CD4-positive, alpha-beta T cell (primary cell): ENCODE data around the gene PCDHGB7. TPM values are rescaled to one million over a fixed set of nuclear protein-coding genes. Genes with fewer than 3 reads are reported as not detected.

ENCODE experiments used
- ATAC-seq: fragments of 200-7000 bp; cut with Tn5 transposase; one replicate; pipeline ENCODE4 v1.10.0; 2022; ENCODE audit warnings: mild to moderate bottlenecking; ENCODE audit not compliant: poor library complexity
- CTCF ChIA-PET: fragments of 350-600 bp; sonication (Branson Sonifier 250); formaldehyde crosslinking; loops from one replicate; lab custom pipeline; 2021; ENCODE audit warnings: antibody characterized with exemption, inconsistent platforms; lab: Charles Lee
- POLR2A ChIA-PET: fragments of 350-600 bp; sonication (Branson Sonifier 250); formaldehyde crosslinking; loops from one replicate; lab custom pipeline; 2021; ENCODE audit warnings: antibody characterized with exemption, inconsistent platforms; lab: Charles Lee
- DNase-seq, 14 experiments: peaks; one replicate each; pipeline ENCODE4 v3.0.0-alpha.2; 2013 to 2020; ENCODE audit warnings: mixed read lengths in 2 of 14
- H3K27ac ChIP-seq, 2 donors: one replicate each; pipeline versions ENCODE4 v1.5.1 to v1.7.0; 2013; ENCODE audit warnings: low read length in 2 of 2, low read depth in 1 of 2, mild to moderate bottlenecking in 1 of 2
- H3K27me3 ChIP-seq, 2 experiments: 1 replicate in 1 of 2; 2 replicates in 1 of 2; pipeline versions ENCODE4 v1.6.1 to v1.7.0; 2013; ENCODE audit warnings: low read length in 2 of 2, control low read depth in 1 of 2, mild to moderate bottlenecking in 1 of 2, moderate library complexity in 1 of 2; ENCODE audit not compliant: insufficient read depth in 2 of 2, control insufficient read depth in 1 of 2
- H3K36me3 ChIP-seq: one replicate; pipeline ENCODE4 v1.6.1; 2013; ENCODE audit warnings: low read length, control low read depth; ENCODE audit not compliant: insufficient read depth
- H3K4me1 ChIP-seq: one replicate; pipeline ENCODE4 v1.6.1; 2013; ENCODE audit warnings: low read length, control low read depth; ENCODE audit not compliant: insufficient read depth
- H3K4me3 ChIP-seq: one replicate; pipeline ENCODE4 v1.5.1; 2013; ENCODE audit warnings: mild to moderate bottlenecking, low read length, moderate library complexity
- H3K9me3 ChIP-seq, 2 experiments: 1 replicate in 1 of 2; 2 replicates in 1 of 2; pipeline versions ENCODE4 v1.6.1 to v1.7.0; 2013; ENCODE audit warnings: low read length in 2 of 2, mild to moderate bottlenecking in 2 of 2, control low read depth in 1 of 2, moderate library complexity in 1 of 2; ENCODE audit not compliant: control insufficient read depth in 1 of 2, insufficient read depth in 1 of 2
- H3K27ac Mint-ChIP-seq: one replicate; pipeline ENCODE4 v1.8.0; 2020; ENCODE audit warnings: mixed read lengths
- H3K27me3 Mint-ChIP-seq: one replicate; pipeline ENCODE4 v1.8.0; 2021; ENCODE audit warnings: mixed read lengths
- H3K36me3 Mint-ChIP-seq: one replicate; pipeline ENCODE4 v1.8.0; 2021; ENCODE audit warnings: low read depth, mixed read lengths
- H3K4me1 Mint-ChIP-seq: one replicate; pipeline ENCODE4 v1.8.0; 2021; ENCODE audit warnings: low read depth, mixed read lengths
- H3K4me3 Mint-ChIP-seq: one replicate; pipeline ENCODE4 v1.8.0; 2020; ENCODE audit warnings: mild to moderate bottlenecking, mixed read lengths
- H3K9me3 Mint-ChIP-seq: one replicate; pipeline ENCODE4 v1.8.0; 2020; ENCODE audit warnings: mixed read lengths
- CTCF ChIP-seq: fragments of 200-600 bp; IDR thresholded peaks from one replicate; pipeline ENCODE4 v1.8.0; 2022; ENCODE audit warnings: antibody characterized with exemption, mild to moderate bottlenecking
- intact Hi-C, 2 experiments: fragments of 100-400 bp; cut with DNase I in 1 of 2; cut with micrococcal nuclease in 1 of 2; formaldehyde crosslinking; loops; one replicate each; pipeline versions ENCODE4 v1.15.1 to v1.9.0; 2023 to 2025; cut with DNase I, micrococcal nuclease
- total RNA-seq, 174 experiments: library from RNA in 2 of 174; stranded (reverse) in 2 of 174; gene quantifications; one replicate each; pipeline ENCODE4 v1.2.3 and lab custom pipeline; 2021 to 2026

The PCDHGB7 gene
- total RNA-seq, 2 experiments from 2014 or later: not detected

DNA sequence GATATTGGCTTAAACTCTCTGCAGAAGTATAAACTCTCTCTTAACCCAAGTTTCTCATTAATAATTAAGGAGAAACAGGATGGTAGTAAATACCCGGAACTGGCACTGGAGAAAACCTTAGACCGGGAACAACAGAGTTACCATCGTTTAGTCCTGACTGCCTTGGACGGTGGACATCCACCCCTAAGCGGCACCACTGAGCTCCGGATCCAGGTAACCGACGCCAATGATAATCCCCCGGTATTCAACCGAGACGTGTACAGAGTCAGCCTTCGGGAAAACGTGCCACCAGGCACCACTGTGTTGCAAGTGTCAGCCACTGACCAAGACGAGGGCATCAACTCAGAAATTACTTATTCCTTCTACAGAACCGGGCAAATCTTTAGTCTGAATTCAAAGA, 18.9 kb upstream of the PCDHGB7 start:
- no peak for ATAC-seq
- Histone ChIP-seq H3K36me3 (no peaks in the 10 kb centered on the region), H3K9me3 (peaks cover 32 to 56% of the 10 kb centered on the region in 2 experiments), H3K4me1 (no peaks in the 10 kb centered on the region), H3K4me3 (no peak overlapping the region), H3K27ac (no peak overlapping the region), H3K27me3 (peaks cover 55 to 80% of the 10 kb centered on the region in 2 experiments)
- Mint-ChIP-seq H3K27me3 (peaks cover 80% of the 10 kb centered on the region), H3K4me1 (peaks cover 3% of the 10 kb centered on the region), H3K9me3 (peaks cover 7% of the 10 kb centered on the region), H3K27ac (no peak overlapping the region), H3K4me3 (no peak overlapping the region), H3K36me3 (peaks cover 26% of the 10 kb centered on the region)
- no peak for TF ChIP-seq CTCF
- intact Hi-C loops: no loop called here
- POLR2A ChIA-PET: no interaction called here
- no peak for DNase-seq
- CTCF ChIA-PET: interaction anchor here (1.9 to 3.0 kb wide), 2 partner anchors 114 to 159 kb away, joined by 10 to 11 read pairs; no protein-coding TSS in a partner anchor

- no peak for ATAC-seq
- H3K4me1 Mint-ChIP-seq: peaks cover 3% of the 10 kb centered on the region
- intact Hi-C loops: no loop called here
- H3K36me3 Mint-ChIP-seq: peaks cover 35% of the 10 kb centered on the region
- ChIA-PET POLR2A (no interaction called here), CTCF (no interaction called here)
- Histone ChIP-seq H3K27me3 (peaks cover 55 to 82% of the 10 kb centered on the region in 2 experiments), H3K9me3 (peaks cover 30 to 52% of the 10 kb centered on the region in 2 experiments), H3K4me1 (no peaks in the 10 kb centered on the region), H3K36me3 (no peaks in the 10 kb centered on the region), H3K27ac (no peak overlapping the region), H3K4me3 (no peak overlapping the region)
- peaks cover 8% of the 10 kb centered on the region for H3K9me3 Mint-ChIP-seq
- H3K27me3 Mint-ChIP-seq: peaks cover 82% of the 10 kb centered on the region
- H3K4me3 Mint-ChIP-seq: no peak overlapping the region
- TF ChIP-seq CTCF: no peak
- no peak overlapping the region for H3K27ac Mint-ChIP-seq
- no peak for DNase-seq
Measured at GRCh38 chr5:141399555-141400258, 17.8 kb upstream of the PCDHGB7 start.

GRCh38 chr5:141402553-141403243, 14.8 kb upstream of the PCDHGB7 start, which contains the start of gene PCDHGA9:
TSS of gene PCDHGA9 (plus strand) at chr5:141402778. CDS start at chr5:141402953, 175 bp downstream.
- H3K9me3 ChIP-seq: peaks cover 44 to 50% of the 10 kb centered on the region in 2 experiments
- Mint-ChIP-seq H3K4me3 (peak within 1 kb of the TSS; percentile 77), H3K9me3 (peaks cover 5% of the 10 kb centered on the region), H3K36me3 (peaks cover 29% of the 10 kb centered on the region), H3K27ac (no peak within 1 kb of the TSS), H3K27me3 (peaks cover 77% of the 10 kb centered on the region), H3K4me1 (peaks cover 3% of the 10 kb centered on the region)
- ChIA-PET CTCF (no interaction called here), POLR2A (no interaction called here)
- no peak within 1 kb of the TSS for H3K27ac ChIP-seq
- DNase-seq (peak in 2 of 14 experiments; percentile 26), ATAC-seq (no peak)
- H3K4me3 ChIP-seq: no peak within 1 kb of the TSS
- peaks cover 51 to 82% of the 10 kb centered on the region in 2 experiments for H3K27me3 ChIP-seq
- intact Hi-C loops: no loop called here
- H3K36me3 ChIP-seq: no peaks in the 10 kb centered on the region
- no peaks in the 10 kb centered on the region for H3K4me1 ChIP-seq
- TF ChIP-seq CTCF: no peak
